Fibroblast of skin of left quadriceps (primary cell): ENCODE results near the gene PARVB.

Experiments
- DNase-seq, 2 experiments: peaks; one replicate each; pipeline ENCODE4 v3.0.0-alpha.2; 2013; ENCODE audit warnings: low read depth in 2 of 2

PARVB gene

GRCh38 chr22:44199866-44200265, 175.8 kb downstream of the PARVB start:
- DNase-seq = no peak

- no peak for DNase-seq
These were observed 176.3 kb downstream of the PARVB start for GRCh38 chr22:44200451-44200850.

- no peak for DNase-seq
These were observed 176.9 kb downstream of the PARVB start for GRCh38 chr22:44200855-44201550.

- no peak for DNase-seq
These were observed 177.6 kb downstream of the PARVB start for GRCh38 chr22:44201665-44202064.

- DNase-seq = peak; percentile 73 to 76
These were observed 178.2 kb downstream of the PARVB start for GRCh38 chr22:44202261-44202789.

GRCh38 chr22:44203203-44203602, 179.1 kb downstream of the PARVB start:
- DNase-seq = no peak

GRCh38 chr22:44204739-44205515, 180.8 kb downstream of the PARVB start:
- no peak for DNase-seq

- no peak for DNase-seq
These were observed 181.6 kb downstream of the PARVB start for GRCh38 chr22:44205516-44206329.

- DNase-seq = no peak
These were observed 182.2 kb downstream of the PARVB start for GRCh38 chr22:44206330-44206645.

GRCh38 chr22:44206696-44207095, 182.6 kb downstream of the PARVB start:
- DNase-seq = no peak

GRCh38 chr22:44207173-44207980, 183.3 kb downstream of the PARVB start:
- DNase-seq = no peak

GRCh38 chr22:44207981-44208317, 183.8 kb downstream of the PARVB start:
- DNase-seq = no peak

GRCh38 chr22:44209343-44209742, 185.2 kb downstream of the PARVB start:
- DNase-seq = no peak

- DNase-seq = no peak
These were observed 186.6 kb downstream of the PARVB start for GRCh38 chr22:44210722-44211121.

GRCh38 chr22:44211256-44211945, 187.3 kb downstream of the PARVB start:
- DNase-seq = no peak

- DNase-seq = peak in 1 of 2 experiments; percentile 9
These were observed 188.1 kb downstream of the PARVB start for GRCh38 chr22:44211946-44212930.

GRCh38 chr22:44212936-44213335, 188.8 kb downstream of the PARVB start:
- DNase-seq = no peak

GRCh38 chr22:44213489-44214043, 189.5 kb downstream of the PARVB start:
- no peak for DNase-seq

GRCh38 chr22:44214187-44214586, 190.1 kb downstream of the PARVB start:
- no peak for DNase-seq
